HG03432 (cell line): Measurements from ENCODE around the gene ADAMTSL3.
"Not testable (repeated sequence)": the region's sequence is repeated elsewhere in the genome, so short reads cannot be mapped to it uniquely, and the experiment has no call there.

Experiments used
- ATAC-seq: cut with Tn5 transposase; IDR thresholded peaks from one replicate; pipeline ENCODE4 v1.9.1; 2021; ENCODE audit warnings: mild to moderate bottlenecking, moderate library complexity; ENCODE audit not compliant: unreplicated experiment

The ADAMTSL3 gene

GRCh38 chr15:83697716-83698115 lies 43.8 kb downstream of the ADAMTSL3 start:
- no peak for ATAC-seq

DNA sequence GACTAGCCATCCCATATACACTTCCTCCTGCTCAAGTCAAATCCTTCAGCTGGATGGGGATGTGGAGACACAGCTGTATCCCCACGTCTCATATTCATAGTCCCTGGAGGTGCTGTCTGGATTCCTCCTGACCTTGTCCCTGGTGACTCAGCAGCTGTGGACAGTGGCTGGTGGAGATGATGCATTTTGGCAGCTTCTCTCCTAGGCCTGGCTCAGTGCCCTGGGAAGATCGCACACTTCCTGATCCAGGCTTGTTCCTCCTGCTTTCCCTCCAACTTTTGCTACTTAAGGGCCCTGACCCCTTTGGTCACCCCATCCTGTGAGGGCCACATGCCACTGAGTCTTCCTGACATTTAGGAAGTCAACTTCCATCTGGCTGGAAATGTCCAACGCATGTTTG lies 44.4 kb downstream of the ADAMTSL3 start:
- no peak for ATAC-seq

DNA sequence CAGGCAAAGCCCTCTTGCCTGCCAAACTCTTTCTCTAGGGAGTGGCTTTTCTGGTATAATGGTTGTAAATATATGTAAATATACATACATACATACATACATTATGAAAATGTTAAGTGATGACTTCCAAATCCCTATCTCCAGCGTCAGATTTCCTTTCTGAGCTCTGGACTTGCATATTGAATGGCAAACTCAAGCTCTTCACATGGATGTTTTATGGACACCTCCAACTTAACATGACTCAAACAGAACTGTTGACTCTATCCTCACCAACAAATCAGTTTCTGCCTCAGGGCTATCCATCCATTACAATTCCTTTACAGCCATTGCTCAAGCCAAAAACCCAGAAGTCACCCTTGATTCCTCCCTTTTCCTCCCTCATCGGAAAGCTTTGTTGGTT lies 45.1 kb downstream of the ADAMTSL3 start:
- no peak for ATAC-seq

- ATAC-seq = no peak
Observed at GRCh38 chr15:83700082-83700481, 46.2 kb downstream of the ADAMTSL3 start.

DNA sequence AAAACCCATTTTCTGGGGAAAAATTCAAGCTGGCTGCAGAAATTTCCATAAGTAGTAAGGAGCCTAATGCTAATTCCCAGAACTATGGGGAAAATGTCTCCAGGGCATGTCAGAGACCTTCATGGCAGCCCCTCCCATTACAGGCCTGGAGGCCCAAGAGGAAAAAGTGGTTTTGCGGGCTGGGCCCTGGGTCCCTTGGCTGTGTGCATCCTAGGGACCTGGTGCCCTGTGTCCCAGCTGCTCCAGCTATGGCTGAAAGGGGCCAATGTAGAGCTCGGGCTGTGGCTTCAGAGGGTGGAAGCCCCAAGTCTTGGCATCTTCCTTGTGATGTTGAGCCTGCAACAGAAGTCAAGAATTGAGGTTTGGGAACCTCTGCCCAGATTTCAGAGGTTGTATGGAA lies 48.4 kb downstream of the ADAMTSL3 start:
- ATAC-seq = not testable (repeated sequence)

DNA sequence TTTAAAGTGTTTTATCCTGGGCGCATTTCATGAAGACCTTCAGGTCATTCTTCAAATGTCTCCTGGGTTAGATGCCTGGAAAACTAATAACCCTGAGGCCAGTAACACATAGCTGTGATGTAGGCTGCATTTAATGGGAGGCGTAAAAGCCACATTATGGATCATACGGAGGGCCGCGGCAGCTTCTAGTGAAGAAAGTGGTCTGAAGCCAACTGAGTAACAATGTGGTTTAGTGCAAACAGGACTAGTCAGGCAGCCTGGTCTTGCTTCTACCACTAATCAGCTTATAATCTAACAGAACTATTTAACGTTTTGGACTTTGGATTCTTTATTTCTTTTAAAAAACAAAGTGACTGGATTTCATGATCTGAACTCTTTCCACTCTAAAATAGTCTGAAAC lies 54.4 kb downstream of the ADAMTSL3 start:
- ATAC-seq = no peak

GRCh38 chr15:83709241-83709640 lies 55.3 kb downstream of the ADAMTSL3 start:
- ATAC-seq = no peak

- ATAC-seq = no peak
Observed at GRCh38 chr15:83709811-83710210, 55.9 kb downstream of the ADAMTSL3 start.

GRCh38 chr15:83710452-83710851 lies 56.5 kb downstream of the ADAMTSL3 start:
- no peak for ATAC-seq

GRCh38 chr15:83711236-83711635 lies 57.3 kb downstream of the ADAMTSL3 start:
- ATAC-seq = no peak

GRCh38 chr15:83713242-83713641 lies 59.3 kb downstream of the ADAMTSL3 start:
- no peak for ATAC-seq

DNA sequence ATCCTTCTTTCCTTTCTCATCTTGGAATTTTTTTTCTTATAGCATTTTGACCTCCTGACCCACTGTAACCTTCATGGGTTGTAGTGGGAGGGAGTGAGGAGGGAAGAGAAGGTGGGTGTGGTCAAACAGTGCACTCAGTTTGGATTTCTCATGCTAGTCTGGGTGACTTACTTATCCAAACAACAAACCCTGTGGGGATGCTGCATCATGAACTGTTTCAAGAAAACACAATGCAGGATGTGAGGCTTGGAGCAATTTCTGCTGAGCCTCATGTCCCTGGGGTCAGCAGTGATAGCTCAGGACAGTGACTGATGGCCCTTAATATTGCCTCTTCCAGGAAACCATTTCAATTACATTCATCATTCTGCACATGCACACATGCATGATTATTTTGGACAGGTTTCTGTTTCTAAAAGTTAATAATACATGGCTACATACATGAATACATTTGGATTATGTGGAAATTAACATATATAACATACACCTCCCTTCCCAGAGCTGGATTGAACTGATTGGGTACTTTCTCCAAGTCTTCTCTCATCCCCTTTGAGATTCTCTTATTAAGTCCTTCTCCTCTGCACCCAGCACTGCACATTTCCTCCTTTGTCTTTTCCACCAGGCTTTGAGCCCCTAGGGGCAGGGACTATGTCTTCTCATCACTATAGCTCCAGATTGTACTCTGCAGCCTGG lies 61.2 kb downstream of the ADAMTSL3 start:
- ATAC-seq = no peak

GRCh38 chr15:83716605-83717004 lies 62.7 kb downstream of the ADAMTSL3 start:
- ATAC-seq = no peak

- no peak for ATAC-seq
Observed at GRCh38 chr15:83717010-83717409, 63.1 kb downstream of the ADAMTSL3 start.

DNA sequence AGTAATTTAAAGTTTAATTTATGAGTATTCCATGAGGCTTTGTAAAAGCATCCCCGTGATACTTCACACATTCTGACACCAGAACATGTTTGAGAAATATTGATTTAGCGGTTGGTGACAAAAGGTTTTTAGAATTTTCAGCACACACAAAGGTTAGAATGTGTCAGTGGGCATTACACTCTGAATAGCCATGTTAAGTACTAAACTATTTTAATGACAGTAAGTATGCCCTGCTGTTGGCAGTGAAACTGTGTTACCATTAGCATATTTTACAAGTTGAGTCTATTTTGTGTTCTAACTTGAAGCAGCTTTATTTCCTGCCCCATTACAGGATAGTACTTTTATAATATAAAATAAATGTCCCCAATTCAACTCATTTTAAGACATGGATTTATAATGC lies 66.5 kb downstream of the ADAMTSL3 start:
- no peak for ATAC-seq

GRCh38 chr15:83721031-83721430 lies 67.1 kb downstream of the ADAMTSL3 start:
- no peak for ATAC-seq

- no peak for ATAC-seq
Observed at GRCh38 chr15:83721981-83722380, 68.1 kb downstream of the ADAMTSL3 start.

DNA sequence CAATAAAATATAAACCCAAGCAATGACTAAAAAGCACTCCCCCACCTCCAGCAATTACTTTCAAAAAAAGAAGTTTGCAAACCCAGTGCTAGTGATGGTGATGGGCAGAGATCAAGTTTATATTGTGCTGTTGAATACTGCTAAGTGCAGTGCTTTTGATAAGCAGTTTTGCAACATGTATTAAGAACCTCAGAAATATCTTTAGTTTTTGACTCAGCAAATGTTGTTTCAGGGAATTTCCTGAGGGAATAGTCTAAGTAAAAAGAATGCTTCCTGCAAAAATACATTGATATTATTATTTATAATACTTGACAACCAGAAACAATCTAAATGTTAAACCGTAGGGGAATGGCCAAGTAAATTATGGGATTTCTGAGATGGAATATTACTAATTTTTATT lies 69.3 kb downstream of the ADAMTSL3 start:
- ATAC-seq = no peak

DNA sequence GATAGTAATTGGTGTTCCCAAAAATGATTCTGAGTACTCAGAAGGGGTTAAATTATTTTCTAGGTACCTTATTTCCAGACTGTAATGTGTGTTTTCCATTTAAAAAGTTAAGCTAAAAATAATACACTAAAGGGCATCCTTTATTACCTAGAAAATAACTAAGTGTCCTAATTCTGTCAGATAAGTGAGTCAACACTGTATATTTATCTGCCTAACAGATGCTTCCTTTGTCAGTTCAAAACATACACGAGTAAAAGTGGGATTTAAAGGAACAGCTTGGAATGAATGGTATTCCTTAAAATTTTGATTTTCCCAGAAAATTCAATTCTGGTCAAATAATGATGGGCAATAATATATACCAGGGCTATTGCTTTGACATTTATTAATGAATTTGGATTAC lies 78.3 kb downstream of the ADAMTSL3 start:
- ATAC-seq = no peak

GRCh38 chr15:83732770-83733169 lies 78.8 kb downstream of the ADAMTSL3 start:
- ATAC-seq = no peak

GRCh38 chr15:83733206-83733605 lies 79.3 kb downstream of the ADAMTSL3 start:
- ATAC-seq = no peak

GRCh38 chr15:83733691-83734090 lies 79.8 kb downstream of the ADAMTSL3 start:
- no peak for ATAC-seq

DNA sequence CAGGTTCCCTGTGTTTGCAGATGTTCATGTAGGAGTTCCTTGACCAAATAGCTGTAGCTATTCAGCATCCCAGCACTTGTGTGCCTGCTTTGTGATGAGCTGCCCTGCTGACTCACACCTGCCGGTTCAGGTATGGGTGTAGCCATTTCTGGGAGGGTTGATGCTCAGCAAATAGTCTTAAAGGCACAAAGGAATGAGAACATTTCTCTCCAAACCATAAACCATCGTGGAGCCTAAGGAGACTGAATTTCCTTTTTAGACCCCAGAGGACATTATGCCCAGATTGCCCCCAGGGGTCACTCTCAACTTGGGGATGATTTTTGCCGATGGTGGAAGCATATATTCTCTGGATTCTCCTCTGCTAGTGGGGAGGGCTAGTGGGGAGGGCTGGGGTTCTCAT lies 80.6 kb downstream of the ADAMTSL3 start:
- ATAC-seq = no peak
